Activated T-cell treated with anti-CD3 and anti-CD28 coated beads for 4 hours (primary cell): ENCODE measurements around the gene IGSF3.

Source experiments
- DNase-seq: peaks from one replicate; pipeline ENCODE4 v3.0.0-alpha.2; 2020

Gene IGSF3

DNA sequence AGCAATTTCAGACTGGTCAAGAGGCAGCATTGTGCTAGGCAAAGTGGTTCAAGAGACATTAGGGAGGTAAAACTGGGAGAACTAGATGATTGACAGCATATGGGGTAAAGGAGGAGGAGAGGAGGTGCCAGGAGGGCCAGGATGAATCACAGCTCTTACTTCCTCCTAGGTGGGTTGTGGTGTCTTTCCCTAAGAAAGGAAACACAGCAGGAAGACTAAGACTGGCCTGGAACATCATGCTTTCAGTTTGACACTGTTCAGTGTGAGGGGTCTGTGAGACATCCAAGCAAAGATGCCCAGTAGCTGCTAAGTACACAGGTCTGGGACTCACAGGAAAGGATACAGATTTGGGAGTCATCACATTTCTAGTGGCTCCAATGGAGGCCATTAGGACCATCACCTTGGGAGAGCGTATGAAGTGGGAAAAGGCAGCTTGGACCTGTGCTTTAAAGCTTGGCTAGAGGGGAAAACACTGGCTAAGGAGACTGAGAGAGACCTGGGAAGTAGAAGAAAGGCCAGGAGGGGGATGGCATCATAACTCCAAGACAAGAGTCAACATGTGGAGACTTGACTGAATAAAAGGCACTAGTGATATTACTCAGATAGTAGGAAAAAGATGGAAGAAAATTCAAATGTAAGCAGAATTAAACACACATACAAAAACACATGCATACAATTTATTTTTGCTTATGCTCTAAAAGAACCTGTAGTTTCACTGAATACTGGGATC is 114.0 kb downstream of the IGSF3 start:
- no peak for DNase-seq

DNA sequence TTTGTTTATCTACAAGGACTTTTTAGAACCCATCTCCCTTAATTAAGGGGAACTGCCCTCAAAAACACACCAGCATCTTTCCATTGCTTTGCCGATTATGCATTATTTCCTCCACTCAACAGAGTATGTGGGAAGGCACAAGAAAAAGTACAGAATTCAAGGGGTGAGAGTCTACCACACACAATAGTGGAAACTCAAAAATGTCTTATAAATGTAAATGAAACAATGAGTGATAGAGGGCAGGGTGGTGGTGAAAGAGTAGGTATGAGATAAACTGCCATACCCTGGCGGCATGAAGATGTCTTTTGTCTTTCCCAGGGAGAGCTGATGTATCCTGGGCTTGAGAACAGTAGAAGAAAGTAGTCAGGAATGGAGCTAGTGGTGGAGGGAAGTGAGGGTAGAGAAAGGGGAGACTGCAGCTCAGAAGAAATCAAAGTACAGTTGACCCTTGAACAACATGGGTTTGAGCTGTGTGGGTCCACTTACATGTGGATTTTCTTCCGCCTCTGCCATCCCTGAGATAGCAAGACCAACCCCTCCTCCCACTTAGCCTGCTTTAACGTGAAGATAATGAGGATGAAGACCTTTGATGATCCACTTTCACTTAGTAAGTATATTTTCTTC is 121.1 kb downstream of the IGSF3 start:
- no peak for DNase-seq

DNA sequence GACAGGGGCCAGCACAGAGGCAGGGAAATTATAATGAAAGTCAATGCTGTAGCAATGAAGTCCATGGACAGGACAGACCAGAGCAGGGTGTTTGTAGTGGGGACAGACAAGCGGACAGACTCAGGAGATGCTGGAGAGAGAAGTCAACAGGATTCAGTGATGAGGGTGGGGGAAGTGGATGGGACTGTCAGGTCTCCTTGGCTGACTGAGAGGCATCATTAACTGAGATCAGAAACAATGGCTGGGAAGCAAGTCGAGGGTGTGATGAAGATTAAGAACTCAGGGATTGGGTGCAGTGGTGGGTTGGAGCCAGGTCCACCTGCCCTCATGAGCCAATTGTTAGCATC is 122.2 kb downstream of the IGSF3 start:
- no peak for DNase-seq

DNA sequence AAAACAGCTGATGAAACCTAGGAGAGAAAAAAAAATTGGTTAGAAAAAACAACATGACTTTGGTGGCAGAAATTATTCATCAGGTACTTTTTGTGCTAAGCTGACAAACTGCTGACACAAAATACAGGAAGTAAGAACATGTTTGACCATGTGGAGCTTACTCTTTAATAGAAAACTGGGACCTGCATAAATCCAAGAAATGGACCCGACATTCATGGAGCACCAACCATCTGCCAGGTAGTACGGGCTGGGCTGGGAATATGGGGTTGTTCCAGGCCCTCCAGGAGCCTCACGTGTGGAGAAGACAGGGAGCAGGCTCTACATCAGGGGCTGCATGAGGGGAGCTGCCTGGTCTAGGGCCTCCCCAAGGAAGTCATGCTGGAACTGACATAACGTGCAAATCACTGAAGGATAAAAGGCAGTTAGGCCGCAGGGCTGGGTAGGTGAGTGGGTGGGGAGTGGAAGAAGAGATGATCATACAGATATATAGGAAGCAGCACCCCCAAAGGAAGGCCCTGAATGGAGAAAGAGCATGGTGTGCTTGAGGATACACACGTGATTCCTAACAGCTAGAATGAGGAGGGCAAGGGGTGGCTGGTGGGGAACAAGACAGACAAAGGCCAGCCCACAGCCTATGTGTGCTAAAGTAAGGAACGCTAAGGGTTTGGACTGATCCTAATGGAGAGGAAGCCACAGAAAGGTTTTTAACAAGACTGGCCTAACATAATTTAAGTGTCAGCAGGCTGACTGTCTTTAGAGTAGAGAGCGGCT is 122.8 kb downstream of the IGSF3 start:
- DNase-seq: no peak

DNA sequence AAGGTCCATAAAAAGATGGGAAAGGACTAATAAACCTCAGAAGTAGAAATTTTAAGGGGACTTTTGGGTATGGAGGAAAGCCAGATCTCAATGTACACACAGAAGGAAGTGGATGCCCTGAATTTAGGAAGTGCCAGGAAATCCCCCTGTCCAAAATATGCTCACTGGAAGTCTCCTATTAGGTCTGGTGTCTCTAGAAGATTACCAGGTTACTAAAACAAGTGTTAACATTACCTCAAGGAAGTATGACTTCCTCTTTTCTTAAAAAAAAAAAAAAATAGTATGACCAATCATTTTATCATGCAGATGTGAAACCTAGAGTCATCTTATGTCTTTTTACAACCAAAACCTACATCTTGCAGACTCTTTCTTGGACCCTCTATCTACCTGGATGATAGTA is 127.4 kb downstream of the IGSF3 start:
- DNase-seq: no peak

DNA sequence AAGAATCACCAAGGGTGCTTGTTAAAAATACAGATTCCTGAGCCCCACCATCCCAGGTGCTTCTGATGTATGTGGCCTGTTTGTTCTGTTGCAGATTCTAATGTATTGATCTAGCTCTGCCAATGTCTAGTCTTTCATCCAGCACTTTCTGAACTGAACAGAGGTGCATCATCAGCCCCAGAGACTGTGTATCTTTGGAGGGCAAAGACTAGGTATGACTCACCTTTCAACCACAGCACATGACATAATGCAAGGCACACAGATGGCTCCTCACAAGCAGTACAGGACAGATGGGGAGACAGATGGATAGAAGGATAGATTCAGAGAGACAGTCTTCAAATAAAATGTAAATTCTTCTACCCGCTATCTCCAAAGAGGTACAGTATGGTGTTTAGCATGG is 129.0 kb downstream of the IGSF3 start:
- no peak for DNase-seq

DNA sequence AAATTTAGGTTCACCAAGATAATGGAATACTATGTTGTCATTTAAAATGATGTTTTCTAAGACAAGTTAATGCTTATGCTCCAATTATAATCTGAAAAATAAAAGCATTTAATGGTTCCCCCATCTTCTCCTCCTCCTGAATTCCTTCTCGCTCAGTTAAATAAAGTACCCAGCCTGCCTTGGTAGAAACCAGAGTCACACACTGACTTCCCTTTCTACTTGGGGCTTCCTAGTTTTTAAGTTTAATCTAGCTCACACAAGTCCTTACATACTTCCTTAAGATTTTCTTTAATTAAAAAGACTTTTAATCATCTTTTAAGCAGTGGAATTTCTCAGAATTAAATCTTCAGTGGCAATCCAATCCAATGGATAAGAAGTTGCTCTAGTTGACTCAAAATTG is 129.6 kb downstream of the IGSF3 start:
- DNase-seq: no peak

DNA sequence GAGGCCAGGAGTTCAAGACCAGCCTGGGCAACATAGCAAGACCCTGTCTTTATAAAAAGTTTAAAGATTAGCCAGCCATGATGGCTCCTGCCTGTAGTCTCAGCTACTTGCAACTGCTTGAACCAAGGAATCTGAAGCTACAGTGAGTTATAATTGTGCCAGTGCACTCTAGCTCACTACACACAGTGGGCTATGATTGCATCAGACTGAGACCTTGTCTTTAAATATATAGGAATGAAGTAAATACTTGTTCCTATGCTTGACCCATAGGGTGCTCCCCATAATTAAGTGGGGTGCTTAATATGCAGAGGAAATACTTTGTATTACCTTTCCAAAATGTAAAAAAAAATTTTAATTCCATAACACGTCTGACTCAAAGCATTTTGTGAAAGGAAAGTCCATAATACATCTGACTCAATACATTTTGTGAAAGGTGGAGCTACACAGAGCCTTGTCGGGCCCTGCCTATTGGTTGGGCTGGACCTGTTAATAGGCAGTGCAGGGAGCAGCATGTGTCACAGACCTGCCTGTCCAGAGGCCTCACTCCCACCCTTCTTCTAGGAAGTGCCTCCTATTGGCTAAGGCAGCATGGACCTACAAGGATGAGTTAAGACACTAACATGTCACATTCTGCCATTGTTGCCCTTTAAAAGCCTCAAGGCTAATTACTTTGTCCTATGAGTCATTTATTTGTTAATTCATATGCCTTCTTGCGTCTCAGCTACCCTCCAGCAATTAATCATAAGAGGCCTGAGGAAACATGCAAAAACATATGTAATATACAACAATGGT is 130.3 kb downstream of the IGSF3 start:
- DNase-seq: no peak

DNA sequence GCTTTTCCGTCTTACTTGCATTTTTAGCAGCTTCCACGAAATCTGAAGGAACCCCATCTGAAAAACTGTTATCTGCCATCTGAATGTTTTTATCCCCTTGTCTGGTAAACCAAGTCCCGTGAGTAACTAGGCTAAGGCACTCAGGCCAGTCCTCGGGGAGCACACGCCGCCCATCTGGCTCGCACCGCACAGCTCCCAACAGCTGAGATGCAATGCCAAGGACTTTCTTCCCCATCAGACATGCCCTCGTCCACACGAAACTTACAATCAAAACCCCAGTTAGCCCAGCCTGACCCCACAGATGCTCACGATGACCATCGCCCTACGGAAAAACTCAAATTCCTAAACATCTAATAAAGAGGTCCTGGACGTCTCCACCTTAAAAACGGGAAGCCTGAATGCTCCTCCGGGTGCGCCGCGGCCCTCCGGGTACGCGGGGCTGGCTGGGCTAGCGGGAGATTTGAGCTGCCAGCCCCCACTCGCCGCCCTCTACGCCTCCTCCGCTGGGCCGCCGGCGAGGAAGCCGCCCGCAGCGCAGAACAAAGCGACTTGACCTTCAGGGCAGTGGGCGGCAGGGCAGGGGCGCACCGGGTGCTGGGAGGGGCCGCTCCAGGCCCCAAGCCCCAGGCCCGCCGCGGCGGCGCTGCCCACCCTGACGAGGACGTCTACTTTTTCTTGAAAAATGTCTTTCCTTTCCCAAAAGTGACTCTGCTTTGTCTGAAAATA is 133.4 kb downstream of the IGSF3 start:
- DNase-seq: no peak

DNA sequence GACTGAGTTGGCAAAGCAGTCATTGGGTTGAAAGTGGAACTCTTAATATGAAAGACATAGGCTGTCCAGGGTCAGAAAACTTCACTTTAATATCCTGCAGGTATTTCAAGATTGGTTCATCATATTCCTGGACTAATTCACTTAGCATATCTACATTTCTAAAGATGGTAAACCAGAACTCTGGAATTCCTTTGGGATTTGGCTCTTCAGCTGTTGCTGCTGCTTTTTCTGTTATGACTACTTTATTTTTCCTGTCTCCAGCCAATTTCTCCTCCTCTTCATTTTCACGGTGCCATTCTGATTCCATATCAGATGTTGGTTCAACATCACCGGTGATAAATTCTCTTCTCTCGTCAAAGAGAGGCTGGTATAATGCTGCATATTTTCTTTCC is 134.1 kb downstream of the IGSF3 start:
- no peak for DNase-seq

DNA sequence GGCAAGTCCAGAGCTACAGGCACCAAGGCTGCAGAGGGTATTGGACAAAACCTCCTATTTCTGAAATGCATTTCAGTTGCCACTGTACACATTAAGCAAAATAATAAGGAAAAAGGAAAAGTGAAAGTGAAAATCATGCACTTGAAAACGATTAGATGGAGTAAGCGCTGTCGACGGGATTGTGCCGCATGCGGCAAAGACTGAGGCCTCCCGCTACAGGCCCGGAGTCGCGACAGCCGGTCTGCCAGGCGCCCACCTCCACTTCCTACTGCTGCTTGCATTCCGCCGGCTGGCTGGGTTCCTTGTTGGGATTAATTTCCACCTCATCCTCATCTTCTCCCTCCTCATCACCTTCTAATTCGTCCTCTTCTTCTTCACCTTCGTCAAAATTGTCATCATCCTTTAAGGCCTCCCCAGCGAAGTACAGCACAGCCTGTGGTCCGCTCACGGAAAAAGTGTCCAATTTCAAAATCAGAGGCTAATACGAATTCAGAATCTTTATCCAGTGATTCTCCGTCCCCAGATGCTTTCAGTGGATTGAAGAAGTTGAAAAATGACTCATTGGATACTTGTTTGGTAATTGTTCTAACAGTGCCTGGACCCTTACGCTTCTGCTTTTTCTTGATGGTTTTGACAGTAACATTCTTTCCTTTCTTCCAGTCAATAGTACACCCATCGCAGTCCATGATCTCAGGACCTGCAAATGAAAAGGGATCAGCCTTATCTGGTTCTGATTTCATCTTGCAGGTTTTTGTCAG is 134.7 kb downstream of the IGSF3 start:
- no peak for DNase-seq

DNA sequence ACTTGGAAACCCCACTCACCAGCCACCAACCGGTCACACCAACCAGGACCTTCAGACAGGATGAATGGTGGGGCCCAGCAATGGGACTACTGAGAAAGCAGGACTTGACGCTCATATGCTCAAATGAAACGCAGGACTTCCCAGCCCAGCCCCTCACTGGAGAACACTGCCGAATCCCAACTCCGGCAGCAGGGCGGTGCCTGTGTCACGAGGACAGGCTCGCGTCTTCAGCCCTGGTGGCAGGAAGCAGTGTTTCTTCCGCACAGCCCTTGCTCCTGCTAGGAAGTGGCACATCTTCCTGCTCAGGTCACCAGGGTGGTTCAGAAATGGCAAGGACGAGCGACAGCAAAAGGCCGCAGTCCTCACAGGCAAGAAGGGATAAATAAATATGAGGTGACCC is 135.6 kb downstream of the IGSF3 start:
- DNase-seq: no peak

DNA sequence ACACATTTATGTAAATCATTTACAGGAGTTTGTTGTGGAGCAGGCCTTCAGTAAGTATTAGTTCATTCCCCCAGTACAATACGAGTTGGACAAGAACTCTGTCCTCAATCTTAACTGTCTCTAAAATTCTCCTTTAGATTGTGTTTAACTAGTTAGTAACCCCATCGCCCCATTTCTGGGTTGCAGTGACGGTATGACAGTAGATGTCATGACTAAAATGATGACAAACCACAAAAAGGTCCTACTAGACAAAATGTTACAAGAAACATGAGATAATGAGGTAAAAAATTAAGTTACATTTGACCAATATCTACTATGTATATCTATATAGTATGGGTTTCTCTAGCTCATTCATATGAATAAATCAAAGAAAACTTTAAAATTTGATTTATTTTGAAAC is 137.9 kb downstream of the IGSF3 start:
- DNase-seq: no peak

DNA sequence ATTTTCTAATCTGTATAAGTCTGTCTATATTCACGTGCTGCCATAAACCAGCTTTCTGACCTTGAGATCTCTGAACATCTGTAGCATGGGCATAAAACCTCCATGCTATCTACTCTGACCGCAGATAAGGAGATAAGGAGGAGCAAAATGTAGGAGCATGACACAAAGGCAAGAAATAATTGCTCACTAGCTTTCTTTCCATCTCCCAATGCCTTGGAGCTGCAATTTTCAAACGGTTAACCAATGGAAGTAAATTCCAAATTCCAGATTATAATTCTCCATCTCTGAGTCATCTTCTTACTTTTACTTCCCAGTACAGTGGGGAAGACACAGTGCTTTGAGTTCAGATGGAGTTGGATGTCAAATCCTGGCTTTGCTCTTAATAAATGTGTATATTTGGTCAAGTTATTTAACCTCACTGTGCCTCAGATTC is 138.3 kb downstream of the IGSF3 start:
- no peak for DNase-seq

DNA sequence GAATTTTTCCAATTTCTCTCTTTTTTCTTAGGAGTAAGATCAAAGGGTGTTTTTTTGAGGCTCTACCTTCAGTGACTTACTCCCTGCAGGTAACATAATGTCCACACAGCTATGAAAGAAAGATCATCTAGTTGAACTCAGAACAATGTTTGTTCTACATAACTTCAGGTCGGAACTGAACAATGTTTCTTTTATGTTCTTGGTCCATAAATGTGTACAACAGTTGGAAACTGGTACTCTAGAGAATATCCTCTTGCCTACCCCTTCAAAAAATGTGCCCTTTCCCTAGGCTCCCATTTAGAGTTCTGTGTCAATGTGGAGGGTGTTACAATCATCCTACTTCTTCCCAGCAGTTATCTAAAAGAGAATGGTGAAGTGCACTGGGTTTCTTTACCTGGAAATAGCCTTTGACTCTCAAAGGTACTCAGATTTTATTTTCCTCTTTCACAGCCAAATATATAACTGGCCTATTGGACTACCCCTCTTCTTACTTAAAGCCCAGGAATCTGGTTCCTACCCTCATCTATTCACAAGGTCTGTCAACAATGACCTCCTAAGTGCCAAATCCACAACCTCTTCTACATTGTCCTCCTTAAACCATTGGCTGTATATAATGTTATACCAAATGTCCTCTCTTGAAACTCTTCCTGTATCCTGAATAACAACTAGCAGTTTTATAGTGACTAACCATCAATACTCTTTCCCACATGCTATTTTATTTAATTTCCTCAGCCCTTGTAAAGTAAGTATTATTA is 139.0 kb downstream of the IGSF3 start:
- DNase-seq: no peak

DNA sequence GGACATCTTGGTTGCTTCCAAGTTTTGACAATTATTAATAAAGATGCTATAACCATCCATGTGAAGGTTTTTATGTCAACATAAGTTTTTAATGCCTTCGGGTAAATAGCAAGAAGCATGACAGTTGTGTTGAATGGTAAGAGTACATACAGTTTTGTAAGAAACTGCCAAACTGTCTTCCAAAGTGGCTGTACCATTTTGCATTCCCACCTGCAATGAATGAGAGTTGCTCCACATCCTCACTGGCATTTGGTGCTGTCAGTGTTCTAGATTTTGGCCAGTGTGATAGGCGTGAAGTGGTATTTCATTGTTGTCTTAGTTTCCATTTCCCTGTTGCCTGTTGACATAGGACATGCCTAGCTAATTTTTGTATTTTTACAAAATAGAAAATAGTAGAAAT is 142.1 kb downstream of the IGSF3 start:
- no peak for DNase-seq
